GM23338 (cell line): ENCODE results near the gene DAB2. TPM values are rescaled to one million over a fixed set of nuclear protein-coding genes. Genes with fewer than 3 reads are reported as not detected.

ENCODE experiments used
- ATAC-seq: fragments of 200-7000 bp; cut with Tn5 transposase; 3 replicates; pipeline ENCODE4 v1.9.1; 2020
- DNase-seq: peaks from one replicate; pipeline ENCODE4 v3.0.0-alpha.2; 2015; ENCODE audit warnings: low spot score
- H2AFZ ChIP-seq: fragments of 200-600 bp; sonication (generic); 2 replicates; pipeline ENCODE4 v1.8.0; 2016; ENCODE audit warnings: antibody characterized with exemption, mild to moderate bottlenecking, moderate library complexity
- H3F3A ChIP-seq: fragments of 200-600 bp; sonication (generic); replicated peaks from 2 replicates; pipeline ENCODE4 v1.8.0; 2017; ENCODE audit warnings: antibody characterized with exemption, mixed run types, low read depth
- H3K27ac ChIP-seq: fragments of 200-600 bp; sonication (generic); 2 replicates; pipeline ENCODE4 v1.6.1; 2016; ENCODE audit warnings: low read depth
- H3K27me3 ChIP-seq: fragments of 200-600 bp; sonication (generic); 2 replicates; pipeline ENCODE4 v1.8.0; 2016; ENCODE audit warnings: mild to moderate bottlenecking, mixed run types, moderate library complexity; ENCODE audit not compliant: insufficient read depth
- H3K36me3 ChIP-seq: fragments of 200-600 bp; sonication (generic); 2 replicates; pipeline ENCODE4 v1.8.0; 2016; ENCODE audit warnings: mild to moderate bottlenecking; ENCODE audit not compliant: insufficient read depth
- H3K4me1 ChIP-seq: fragments of 200-600 bp; sonication (generic); 2 replicates; pipeline ENCODE4 v1.8.0; 2016; ENCODE audit warnings: mild to moderate bottlenecking, moderate library complexity; ENCODE audit not compliant: insufficient read depth
- H3K4me2 ChIP-seq: fragments of 200-600 bp; sonication (generic); 2 replicates; pipeline ENCODE4 v1.7.1; 2017; ENCODE audit warnings: mixed run types
- H3K4me3 ChIP-seq: fragments of 200-600 bp; sonication (generic); 2 replicates; pipeline ENCODE4 v1.6.1; 2016; ENCODE audit warnings: mixed run types
- H3K79me2 ChIP-seq: fragments of 200-600 bp; sonication (generic); replicated peaks from 2 replicates; pipeline ENCODE4 v1.8.0; 2017; ENCODE audit warnings: mild to moderate bottlenecking; ENCODE audit not compliant: insufficient read depth
- H3K9me2 ChIP-seq: fragments of 200-600 bp; sonication (generic); 2 replicates; pipeline ENCODE4 v1.8.0; 2017; ENCODE audit not compliant: insufficient read depth
- H4K20me1 ChIP-seq: fragments of 200-600 bp; sonication (generic); replicated peaks from 2 replicates; pipeline ENCODE4 v1.8.0; 2017; ENCODE audit warnings: mild to moderate bottlenecking; ENCODE audit not compliant: insufficient read depth
- H3K27ac Mint-ChIP-seq: 2 replicates; pipeline ENCODE4 v1.8.0; 2020; ENCODE audit warnings: inconsistent platforms, mild to moderate bottlenecking, moderate library complexity, mixed read lengths
- H3K27me3 Mint-ChIP-seq: 3 replicates; pipeline ENCODE4 v1.8.0; 2022; ENCODE audit warnings: low read depth, mild to moderate bottlenecking, moderate library complexity, mixed read lengths, inconsistent platforms; ENCODE audit not compliant: insufficient read depth, poor library complexity
- H3K36me3 Mint-ChIP-seq: 3 replicates; pipeline ENCODE4 v1.8.0; 2021; ENCODE audit warnings: low read depth, mild to moderate bottlenecking, inconsistent platforms, moderate library complexity, mixed read lengths
- H3K4me1 Mint-ChIP-seq: 3 replicates; pipeline ENCODE4 v1.8.0; 2020; ENCODE audit warnings: mild to moderate bottlenecking, inconsistent platforms, mixed read lengths
- H3K4me3 Mint-ChIP-seq: 3 replicates; pipeline ENCODE4 v1.8.0; 2021; ENCODE audit warnings: moderate library complexity, mild to moderate bottlenecking, inconsistent platforms, mixed read lengths
- H3K9me3 Mint-ChIP-seq: 3 replicates; pipeline ENCODE4 v1.8.0; 2020; ENCODE audit warnings: moderate library complexity, mild to moderate bottlenecking, inconsistent platforms, mixed read lengths
- CREB1 ChIP-seq: fragments of 250-450 bp; sonication (Bioruptor Pico); IDR thresholded peaks from 2 replicates; pipeline ENCODE4 v1.5.0; 2020; ENCODE audit warnings: low read depth, mild to moderate bottlenecking, moderate library complexity
- CTCF ChIP-seq, 2 experiments: fragments of 200-600 bp in 1 of 2; sonication (generic) in 1 of 2; conservative IDR thresholded peaks; 2 replicates each; pipeline versions ENCODE4 v1.5.1 to v1.6.1; 2016 to 2017; ENCODE audit warnings: antibody characterized with exemption in 2 of 2, low read depth in 2 of 2, mild to moderate bottlenecking in 2 of 2, moderate library complexity in 1 of 2
- ETS1 ChIP-seq: IDR thresholded peaks from 2 replicates; pipeline ENCODE4 v1.6.1; 2016; ENCODE audit warnings: antibody characterized with exemption
- JUNB ChIP-seq: IDR thresholded peaks from one replicate; pipeline ENCODE4 v1.6.1; 2016; ENCODE audit warnings: antibody characterized with exemption; ENCODE audit not compliant: unreplicated experiment
- NANOG ChIP-seq: IDR thresholded peaks from 2 replicates; pipeline ENCODE4 v1.6.1; 2016; ENCODE audit warnings: antibody characterized with exemption, borderline replicate concordance
- ZNF331 ChIP-seq: fragments of 250-450 bp; sonication (Bioruptor Pico); IDR thresholded peaks from 2 replicates; pipeline ENCODE4 v1.5.0; 2020; ENCODE audit warnings: low read depth, mild to moderate bottlenecking, moderate library complexity
- ZNF462 ChIP-seq: fragments of 250-450 bp; sonication (Bioruptor Pico); IDR thresholded peaks from 2 replicates; pipeline ENCODE4 v1.5.0; 2020; ENCODE audit warnings: mild to moderate bottlenecking, moderate library complexity
- polyA plus RNA-seq: library from polyadenylated mRNA; unstranded; fragments of >200 nt; fragmentation: Nextera tagmentation; extraction: Ambion mirVana; gene quantifications from 2 replicates; pipeline ENCODE4 v1.2.1, GENCODE V29; 2016
- total RNA-seq: library from RNA; depleted of rRNA; stranded (reverse); fragments of >200 nt; shearing (Covaris generic); gene quantifications from 2 replicates; pipeline ENCODE4 v1.2.3, GENCODE V29; 2014
- TF ChIP-seq, protein P1 (sequence below): IDR thresholded peaks from one replicate; pipeline ENCODE4 v1.6.1; 2018; ENCODE audit warnings: antibody characterized with exemption; ENCODE audit not compliant: unreplicated experiment

The DAB2 gene
- total and polyA plus RNA-seq, 2 experiments from 2014 or later = 6.4 to 8.4 TPM

GRCh38 chr5:39360471-39361111 lies 64.2 kb downstream of the DAB2 start:
- no peak for DNase-seq

More at GRCh38 chr5:39360471-39361111, 64.2 kb downstream of the DAB2 start:
- Histone ChIP-seq H3K36me3 (no peaks in the 10 kb centered on the region), H3K4me3 (no peak overlapping the region), H3K9me2 (peaks cover 15% of the 10 kb centered on the region; the same call in 1 of the 2 replicates), H3K4me2 (no peak overlapping the region), H3F3A (no peaks in the 10 kb centered on the region), H3K79me2 (no peaks in the 10 kb centered on the region), H3K27me3 (no peaks in the 10 kb centered on the region), H4K20me1 (no peaks in the 10 kb centered on the region), H2AFZ (no peak overlapping the region), H3K4me1 (no peaks in the 10 kb centered on the region), H3K27ac (no peak overlapping the region)
- H3K4me1 Mint-ChIP-seq = peaks cover 30% of the 10 kb centered on the region
- peaks cover 3% of the 10 kb centered on the region for H3K27me3 Mint-ChIP-seq
- TF ChIP-seq JUNB (no peak), CTCF (conservative IDR thresholded peaks at IDR 0.05; ENCODE audit: low read depth in 2 of 2) (no peak), CREB1 (CRISPR knock-in tag) (no peak), ZNF462 (CRISPR knock-in tag) (no peak), ETS1 (no peak), ZNF331 (CRISPR knock-in tag) (no peak), NANOG (no peak)
- TF ChIP-seq, protein P1, sequence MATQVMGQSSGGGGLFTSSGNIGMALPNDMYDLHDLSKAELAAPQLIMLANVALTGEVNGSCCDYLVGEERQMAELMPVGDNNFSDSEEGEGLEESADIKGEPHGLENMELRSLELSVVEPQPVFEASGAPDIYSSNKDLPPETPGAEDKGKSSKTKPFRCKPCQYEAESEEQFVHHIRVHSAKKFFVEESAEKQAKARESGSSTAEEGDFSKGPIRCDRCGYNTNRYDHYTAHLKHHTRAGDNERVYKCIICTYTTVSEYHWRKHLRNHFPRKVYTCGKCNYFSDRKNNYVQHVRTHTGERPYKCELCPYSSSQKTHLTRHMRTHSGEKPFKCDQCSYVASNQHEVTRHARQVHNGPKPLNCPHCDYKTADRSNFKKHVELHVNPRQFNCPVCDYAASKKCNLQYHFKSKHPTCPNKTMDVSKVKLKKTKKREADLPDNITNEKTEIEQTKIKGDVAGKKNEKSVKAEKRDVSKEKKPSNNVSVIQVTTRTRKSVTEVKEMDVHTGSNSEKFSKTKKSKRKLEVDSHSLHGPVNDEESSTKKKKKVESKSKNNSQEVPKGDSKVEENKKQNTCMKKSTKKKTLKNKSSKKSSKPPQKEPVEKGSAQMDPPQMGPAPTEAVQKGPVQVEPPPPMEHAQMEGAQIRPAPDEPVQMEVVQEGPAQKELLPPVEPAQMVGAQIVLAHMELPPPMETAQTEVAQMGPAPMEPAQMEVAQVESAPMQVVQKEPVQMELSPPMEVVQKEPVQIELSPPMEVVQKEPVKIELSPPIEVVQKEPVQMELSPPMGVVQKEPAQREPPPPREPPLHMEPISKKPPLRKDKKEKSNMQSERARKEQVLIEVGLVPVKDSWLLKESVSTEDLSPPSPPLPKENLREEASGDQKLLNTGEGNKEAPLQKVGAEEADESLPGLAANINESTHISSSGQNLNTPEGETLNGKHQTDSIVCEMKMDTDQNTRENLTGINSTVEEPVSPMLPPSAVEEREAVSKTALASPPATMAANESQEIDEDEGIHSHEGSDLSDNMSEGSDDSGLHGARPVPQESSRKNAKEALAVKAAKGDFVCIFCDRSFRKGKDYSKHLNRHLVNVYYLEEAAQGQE = no peak
- H3K36me3 Mint-ChIP-seq = peaks cover 8% of the 10 kb centered on the region; the same call in 2 of the 3 replicates
- H3K9me3 Mint-ChIP-seq = peaks cover 10% of the 10 kb centered on the region; the same call in 1 of the 3 replicates
- H3K27ac Mint-ChIP-seq = no peak overlapping the region
- H3K4me3 Mint-ChIP-seq = no peak overlapping the region
- no peak for ATAC-seq
